Right atrium auricular region (tissue), 2 donors: ENCODE data around the gene REC114. TPM values are rescaled to one million over a fixed set of nuclear protein-coding genes. Genes with fewer than 3 reads are reported as not detected.
"Not testable (repeated sequence)": the region's sequence is repeated elsewhere in the genome, so short reads cannot be mapped to it uniquely, and the experiment has no call there.

Source experiments
- DNase-seq: peaks from one replicate; pipeline ENCODE4 v3.0.0-alpha.2; 2019; ENCODE audit warnings: low spot score
- H3K27ac ChIP-seq, 2 donors: fragments of 200-600 bp; sonication (generic); 1 replicate in 1 of 2; 2 replicates in 1 of 2; pipeline ENCODE4 v1.5.1; 2016 to 2019
- H3K27me3 ChIP-seq, 2 donors: fragments of 200-600 bp; sonication (generic); one replicate each; pipeline versions ENCODE4 v1.5.1 to v1.6.0; 2017 to 2019
- H3K36me3 ChIP-seq: fragments of 200-600 bp; sonication (generic); one replicate; pipeline ENCODE4 v1.5.1; 2016
- H3K4me1 ChIP-seq, 2 donors: fragments of 200-600 bp; sonication (generic); one replicate each; pipeline versions ENCODE4 v1.5.1 to v1.6.0; 2017 to 2019
- H3K4me3 ChIP-seq, 2 donors: fragments of 200-600 bp; sonication (generic); 1 replicate in 1 of 2; 2 replicates in 1 of 2; pipeline ENCODE4 v1.5.1; 2017 to 2019; ENCODE audit warnings: mild to moderate bottlenecking in 1 of 2, moderate library complexity in 1 of 2
- H3K9me3 ChIP-seq, 2 donors: fragments of 200-600 bp; sonication (generic); one replicate each; pipeline ENCODE4 v1.5.1; 2019
- CTCF ChIP-seq, 2 donors: fragments of 200-600 bp; sonication (generic); IDR thresholded peaks; one replicate each; pipeline ENCODE4 v1.5.1; 2019; ENCODE audit warnings: antibody characterized with exemption in 2 of 2
- total RNA-seq, 2 donors: library from RNA; depleted of rRNA; stranded (reverse); fragments of >200 nt; gene quantifications; one replicate each; pipeline ENCODE4 v1.1.0, GENCODE V29; 2016

REC114 gene
- 1 to 10 TPM in 1 of 2 donors, not detected in 1; 4.6 TPM for total RNA-seq

GRCh38 chr15:73442968-73443367, at the start of gene REC114:
TSS of gene REC114 (plus strand) at chr15:73443164. CDS start at chr15:73443186, 22 bp downstream.
- H3K4me3 ChIP-seq, result no peak within 1 kb of the TSS
- H3K36me3 ChIP-seq, result no peaks in the 10 kb centered on the region
- no peak for TF ChIP-seq CTCF (IDR thresholded peaks at IDR 0.05)
- no peaks in the 10 kb centered on the region for H3K27me3 ChIP-seq
- H3K4me1 ChIP-seq, result no peaks in the 10 kb centered on the region
- no peak for DNase-seq
- H3K9me3 ChIP-seq, result no peaks in the 10 kb centered on the region
- no peak within 1 kb of the TSS for H3K27ac ChIP-seq

GRCh38 chr15:73393336-73393735, 49.6 kb upstream of the REC114 start:
- Histone ChIP-seq H3K27ac (no peak overlapping the region), H3K4me3 (no peak overlapping the region), H3K4me1 (peaks cover 0 to 38% of the 10 kb centered on the region in 2 donors), H3K36me3 (no peaks in the 10 kb centered on the region), H3K27me3 (no peaks in the 10 kb centered on the region), H3K9me3 (no peaks in the 10 kb centered on the region)
- TF ChIP-seq CTCF (IDR thresholded peaks at IDR 0.05), result no peak
- no peak for DNase-seq

GRCh38 chr15:73394782-73395181, 48.2 kb upstream of the REC114 start:
- Histone ChIP-seq H3K9me3 (no peaks in the 10 kb centered on the region), H3K27me3 (no peaks in the 10 kb centered on the region), H3K27ac (no peak overlapping the region), H3K4me1 (peaks cover 0 to 33% of the 10 kb centered on the region in 2 donors), H3K4me3 (no peak overlapping the region), H3K36me3 (no peaks in the 10 kb centered on the region)
- no peak for DNase-seq
- TF ChIP-seq CTCF (IDR thresholded peaks at IDR 0.05), result no peak

GRCh38 chr15:73395671-73396070, 47.3 kb upstream of the REC114 start:
- H3K9me3 ChIP-seq, result no peaks in the 10 kb centered on the region
- no peaks in the 10 kb centered on the region for H3K36me3 ChIP-seq
- H3K27ac ChIP-seq, result no peak overlapping the region
- TF ChIP-seq CTCF (IDR thresholded peaks at IDR 0.05), result no peak
- no peaks in the 10 kb centered on the region for H3K27me3 ChIP-seq
- DNase-seq, result no peak
- H3K4me1 ChIP-seq, result peaks cover 0 to 24% of the 10 kb centered on the region in 2 donors
- H3K4me3 ChIP-seq, result no peak overlapping the region

GRCh38 chr15:73397461-73397860, 45.5 kb upstream of the REC114 start:
- Histone ChIP-seq H3K27ac (no peak overlapping the region), H3K4me3 (no peak overlapping the region), H3K4me1 (peaks cover 0 to 20% of the 10 kb centered on the region in 2 donors), H3K27me3 (no peaks in the 10 kb centered on the region), H3K9me3 (no peaks in the 10 kb centered on the region), H3K36me3 (no peaks in the 10 kb centered on the region)
- DNase-seq, result no peak
- TF ChIP-seq CTCF (IDR thresholded peaks at IDR 0.05), result no peak

- DNase-seq, result no peak
- Histone ChIP-seq H3K9me3 (no peaks in the 10 kb centered on the region), H3K4me1 (peaks cover 0 to 15% of the 10 kb centered on the region in 2 donors), H3K4me3 (no peak overlapping the region), H3K27me3 (no peaks in the 10 kb centered on the region), H3K36me3 (no peaks in the 10 kb centered on the region), H3K27ac (no peak overlapping the region)
- TF ChIP-seq CTCF (IDR thresholded peaks at IDR 0.05), result no peak
Observed at GRCh38 chr15:73398861-73399260, 44.1 kb upstream of the REC114 start.

GRCh38 chr15:73400222-73400621, 42.7 kb upstream of the REC114 start:
- not testable (repeated sequence) for H3K27me3 ChIP-seq, H3K36me3 ChIP-seq, DNase-seq, H3K4me1 ChIP-seq, H3K27ac ChIP-seq, H3K4me3 ChIP-seq, H3K9me3 ChIP-seq
